GM18511 (cell line): ENCODE results near the gene GPR25.

Experiments used
- ATAC-seq: cut with Tn5 transposase; IDR thresholded peaks from one replicate; pipeline ENCODE4 v1.9.1; 2021; ENCODE audit warnings: mild to moderate bottlenecking, moderate library complexity; ENCODE audit not compliant: unreplicated experiment

The GPR25 gene, protein sequence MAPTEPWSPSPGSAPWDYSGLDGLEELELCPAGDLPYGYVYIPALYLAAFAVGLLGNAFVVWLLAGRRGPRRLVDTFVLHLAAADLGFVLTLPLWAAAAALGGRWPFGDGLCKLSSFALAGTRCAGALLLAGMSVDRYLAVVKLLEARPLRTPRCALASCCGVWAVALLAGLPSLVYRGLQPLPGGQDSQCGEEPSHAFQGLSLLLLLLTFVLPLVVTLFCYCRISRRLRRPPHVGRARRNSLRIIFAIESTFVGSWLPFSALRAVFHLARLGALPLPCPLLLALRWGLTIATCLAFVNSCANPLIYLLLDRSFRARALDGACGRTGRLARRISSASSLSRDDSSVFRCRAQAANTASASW

DNA sequence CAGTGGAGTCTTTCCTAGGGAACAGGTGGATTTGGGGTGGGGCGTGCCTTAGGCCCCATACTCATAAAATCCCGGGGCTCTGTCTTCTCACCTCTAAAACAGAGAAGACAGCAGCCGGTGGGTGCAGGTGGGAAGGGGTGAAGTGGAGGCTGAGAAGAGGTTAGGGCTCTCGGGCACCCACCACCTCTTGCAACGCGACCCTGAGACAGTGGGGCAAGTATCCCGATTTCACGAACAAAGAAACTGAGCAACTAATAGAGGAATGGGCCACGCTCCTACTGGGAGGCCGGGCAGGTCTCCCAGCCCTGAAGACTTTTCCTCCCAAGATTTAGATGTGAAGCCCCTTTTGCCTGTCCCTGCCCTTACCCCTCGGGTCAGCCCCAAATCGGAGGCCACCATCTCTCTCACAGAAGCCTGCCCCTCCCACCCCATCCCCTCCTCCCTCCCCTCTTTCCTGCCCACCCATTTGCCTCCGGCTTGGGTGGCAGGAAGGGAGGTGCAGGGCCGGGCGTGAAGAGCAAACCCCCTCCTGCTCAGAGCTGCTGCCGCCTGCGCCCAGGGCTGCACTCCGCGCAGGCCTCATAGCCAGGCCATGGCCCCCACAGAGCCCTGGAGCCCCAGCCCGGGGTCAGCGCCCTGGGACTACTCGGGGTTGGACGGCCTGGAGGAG lies at the start of gene GPR25:
TSS of gene GPR25 (plus strand) at position 536 of the 670 bp plus-strand sequence. CDS start at position 593, 57 bp downstream.
- ATAC-seq: no peak

DNA sequence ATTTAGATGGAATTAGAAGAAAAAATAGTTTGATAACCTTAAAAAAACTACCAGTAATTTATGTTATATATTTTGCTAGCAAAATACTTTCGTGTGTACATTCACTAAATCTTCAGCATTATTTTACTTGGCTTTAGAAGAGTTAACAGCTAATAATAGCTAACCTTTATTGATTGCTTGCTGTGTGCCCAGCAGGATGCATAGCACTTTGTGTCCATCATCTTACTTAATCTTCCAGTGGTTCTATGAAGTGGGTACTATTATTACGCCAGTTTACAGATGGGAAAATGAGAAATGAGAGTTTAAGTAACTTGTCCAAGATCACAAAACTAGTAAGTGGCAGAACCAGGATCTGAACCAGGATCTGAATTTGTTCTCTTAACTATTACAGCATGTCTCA lies 41.7 kb upstream of the GPR25 start:
- ATAC-seq: no peak

DNA sequence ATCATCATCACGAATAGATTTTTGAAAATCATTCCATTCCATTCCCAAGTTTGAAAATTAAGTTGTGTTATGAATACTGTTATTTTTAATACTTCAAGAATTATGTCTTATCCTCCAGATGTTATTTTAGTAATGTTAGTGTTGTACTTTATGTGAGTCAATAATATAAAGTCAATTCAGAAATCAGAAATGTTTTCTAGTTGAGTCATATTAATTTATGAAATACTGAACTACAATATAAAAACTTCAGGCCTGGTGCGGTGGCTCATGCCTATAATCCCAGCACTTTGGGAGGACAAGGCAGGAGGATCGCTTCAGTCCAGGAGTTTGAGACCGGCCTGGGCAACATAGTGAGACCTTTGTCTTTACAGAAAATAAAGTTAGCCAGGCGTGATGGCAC lies 38.4 kb upstream of the GPR25 start:
- ATAC-seq: no peak

DNA sequence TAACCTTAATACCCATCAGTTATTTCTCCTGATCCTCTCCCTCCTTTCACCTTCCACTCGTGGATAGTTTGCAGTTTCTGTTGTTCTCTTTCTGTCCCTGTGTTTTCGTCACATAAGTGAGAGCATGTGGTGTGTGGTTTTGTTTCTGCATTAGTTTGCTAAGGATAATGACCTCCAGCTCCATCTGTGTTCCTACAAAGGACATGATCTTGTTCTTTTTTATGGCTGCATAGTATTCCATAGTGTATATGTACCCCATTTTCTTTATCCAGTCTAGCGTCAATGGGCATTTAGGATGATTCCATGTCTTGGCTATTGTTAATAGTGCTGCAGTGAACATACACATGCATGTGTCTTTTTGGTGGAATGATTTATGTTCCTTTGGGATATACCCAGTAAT lies 36.6 kb upstream of the GPR25 start:
- no peak for ATAC-seq

DNA sequence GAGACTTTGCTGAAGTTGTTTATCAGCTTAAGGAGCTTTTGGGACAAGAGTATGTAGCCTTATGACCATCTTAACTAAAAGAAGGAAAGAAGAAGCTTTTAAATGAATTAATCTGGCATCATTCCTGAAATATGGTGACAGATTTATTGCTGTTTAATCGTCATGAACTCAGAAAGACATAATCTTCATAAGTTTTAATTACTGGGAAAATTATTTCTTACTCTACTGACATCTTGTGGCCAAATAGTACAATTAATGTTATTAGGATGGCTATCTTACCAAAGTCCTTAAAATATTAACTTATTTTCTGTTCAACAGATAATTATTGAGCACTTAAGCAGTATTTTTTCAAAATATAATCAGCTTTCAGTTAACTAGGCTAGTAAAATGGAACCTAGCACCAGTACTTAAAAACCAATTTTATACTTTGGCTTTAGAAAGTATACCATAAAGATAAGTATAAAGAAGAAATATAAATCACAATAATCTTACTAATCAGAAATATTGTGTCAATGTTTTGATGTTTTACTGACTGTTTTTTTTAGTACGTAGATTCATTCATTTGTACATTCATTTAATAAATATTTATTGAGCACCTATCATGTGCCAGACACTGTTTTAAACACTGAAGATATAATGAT lies 34.7 kb upstream of the GPR25 start:
- ATAC-seq: no peak

DNA sequence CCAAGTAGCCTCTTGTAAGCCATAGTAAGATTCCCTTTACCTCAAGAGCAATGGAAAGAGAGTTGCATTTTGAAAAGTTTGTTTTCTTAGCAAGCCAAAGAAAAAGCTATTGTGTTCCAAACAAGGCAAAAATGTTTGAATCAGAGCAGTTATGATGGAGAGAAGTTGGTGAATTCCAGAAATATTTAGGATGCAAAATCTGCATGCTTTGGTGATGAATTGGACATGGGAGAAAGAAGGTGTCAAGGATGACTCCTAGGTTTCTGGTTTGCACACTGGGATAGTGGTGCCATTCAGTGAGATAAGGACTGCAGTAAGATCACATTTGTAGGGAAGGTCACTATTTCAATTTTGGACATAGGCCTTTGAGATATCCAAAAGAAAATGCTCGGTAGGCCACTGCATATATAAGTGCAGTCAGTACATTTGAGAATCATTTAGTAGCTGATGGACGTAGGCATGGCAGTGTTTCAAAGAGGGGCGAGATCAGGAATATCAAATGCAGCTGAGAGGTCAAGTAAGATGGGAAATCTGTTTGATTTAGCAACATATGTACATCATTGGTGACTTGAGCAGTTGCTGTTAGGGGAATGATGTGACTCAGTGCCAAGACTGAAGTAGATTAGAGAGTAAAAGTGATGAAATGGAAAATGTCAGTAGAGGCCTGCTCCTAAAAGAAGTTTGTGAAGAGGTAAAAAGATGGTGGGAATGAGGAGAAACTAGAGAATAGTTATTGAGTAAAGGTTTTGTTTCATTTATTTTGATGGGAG lies 33.9 kb upstream of the GPR25 start:
- ATAC-seq: no peak

DNA sequence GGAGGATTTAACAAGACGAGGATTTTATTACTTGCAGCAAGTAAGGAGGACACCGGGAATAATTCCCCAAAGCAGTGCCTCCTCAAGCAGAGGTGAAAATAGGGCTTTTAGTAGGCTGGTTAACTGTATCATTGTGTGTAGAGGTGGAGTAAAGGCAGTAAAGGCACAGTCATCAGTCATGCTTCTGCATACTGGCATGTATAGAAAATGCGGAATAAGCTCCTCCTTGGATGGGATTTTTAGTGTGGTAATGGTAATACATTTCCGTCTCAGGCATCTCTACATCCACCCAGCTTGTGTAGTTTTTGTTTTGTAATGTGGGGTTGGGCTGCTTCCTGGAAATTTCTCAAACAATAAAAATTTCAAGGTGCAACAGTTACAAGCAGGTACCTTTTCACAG lies 27.4 kb upstream of the GPR25 start:
- ATAC-seq: no peak

DNA sequence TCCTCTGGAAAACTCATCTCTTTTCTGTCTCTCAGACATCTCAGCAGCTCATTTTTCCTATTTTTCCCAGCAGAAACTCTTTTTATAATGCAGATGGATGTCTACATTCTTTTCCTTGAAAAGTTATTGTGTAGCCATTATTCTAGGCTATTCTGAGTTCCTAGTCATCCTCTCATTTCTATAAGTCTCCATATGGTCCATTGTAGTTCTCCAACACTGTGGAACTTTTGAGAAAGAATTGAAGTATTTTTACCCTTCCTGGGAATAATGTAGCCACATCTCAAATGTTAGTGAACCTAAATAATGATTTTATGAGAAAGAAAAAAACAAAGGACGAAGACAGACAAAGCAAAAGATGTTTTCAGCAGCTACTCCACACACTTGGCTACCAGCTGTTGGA lies 26.4 kb upstream of the GPR25 start:
- no peak for ATAC-seq

DNA sequence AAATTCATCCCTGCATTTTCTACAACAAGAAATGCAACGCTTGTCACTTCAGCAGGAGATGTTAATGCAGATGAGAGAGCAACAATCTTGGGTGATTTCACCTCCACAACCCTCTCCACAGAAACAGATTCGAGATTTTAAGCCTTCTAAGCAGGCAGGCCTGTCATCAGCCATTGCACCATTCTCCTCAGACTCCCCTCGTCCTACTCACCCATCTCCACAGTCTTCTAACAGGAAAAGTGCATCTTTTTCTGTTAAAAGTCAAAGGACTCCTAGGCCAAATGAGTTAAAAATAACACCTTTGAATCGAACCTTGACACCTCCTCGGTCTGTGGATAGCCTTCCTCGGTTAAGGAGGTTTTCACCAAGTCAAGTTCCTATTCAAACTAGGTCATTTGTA lies 23.4 kb upstream of the GPR25 start:
- ATAC-seq: no peak

DNA sequence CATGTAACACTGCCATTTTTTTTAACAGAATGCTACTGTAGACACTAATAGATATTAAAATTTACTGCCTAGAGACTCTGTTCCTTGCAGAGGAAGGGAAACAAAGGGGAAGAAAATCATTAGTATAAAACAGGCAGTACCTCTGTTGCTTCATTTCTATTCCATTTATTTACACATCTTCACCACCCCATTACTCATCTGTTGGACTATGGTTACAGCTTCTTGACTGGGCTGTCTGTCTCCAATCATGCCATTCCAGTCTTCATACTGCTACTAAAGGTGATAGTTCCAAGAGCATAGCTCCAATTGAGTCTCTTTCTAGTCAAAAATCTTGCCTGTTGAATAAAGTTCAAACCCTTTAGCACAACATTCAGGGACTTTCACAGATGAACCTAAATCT lies 22.2 kb upstream of the GPR25 start:
- no peak for ATAC-seq

DNA sequence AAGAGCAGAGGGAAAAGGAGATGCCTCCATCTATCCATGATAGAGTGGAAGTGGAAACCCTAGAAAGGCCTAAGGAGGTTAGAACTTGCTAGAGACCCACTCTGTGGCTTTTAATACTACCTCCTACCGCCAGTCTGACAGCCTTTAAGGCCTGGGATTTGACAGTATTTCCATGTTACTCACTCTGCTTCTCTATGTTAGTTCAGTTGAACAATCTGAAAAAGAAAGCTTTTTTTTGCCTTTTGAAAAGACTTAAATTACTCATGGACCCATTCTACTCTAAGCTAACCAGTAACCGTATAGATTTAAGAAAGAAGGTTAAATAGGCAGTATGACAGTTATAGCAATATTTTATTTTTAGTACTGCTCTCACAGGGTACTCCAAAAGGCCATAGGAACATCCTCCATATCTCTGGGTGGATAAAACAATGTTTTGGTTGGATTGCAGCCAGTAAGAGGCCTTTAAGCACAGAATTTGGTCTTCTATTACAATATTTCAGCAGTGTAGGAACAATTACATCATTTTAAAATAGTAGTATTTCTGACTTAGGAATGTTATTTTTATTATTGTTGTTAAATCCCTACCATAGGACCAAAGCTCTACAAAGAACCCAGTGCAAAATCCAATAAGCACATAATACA lies 15.9 kb upstream of the GPR25 start:
- ATAC-seq: no peak

DNA sequence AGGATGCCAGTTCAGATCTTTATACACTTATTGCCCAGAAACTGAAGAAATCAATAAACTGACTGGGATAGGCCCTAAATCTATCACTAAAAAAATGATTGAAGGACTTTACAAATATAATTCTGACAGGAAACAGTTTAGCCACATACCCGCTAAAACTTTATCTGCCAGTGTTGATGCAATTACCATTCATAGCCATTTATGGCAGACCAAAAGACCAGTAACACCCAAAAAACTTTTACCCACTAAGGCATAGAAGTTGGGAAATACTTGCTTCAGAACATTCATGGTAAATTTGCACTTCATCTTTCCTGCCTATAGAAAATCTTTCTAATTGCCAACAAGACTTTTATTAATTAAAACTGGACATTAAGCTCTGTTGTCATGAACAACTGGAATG lies 15.0 kb upstream of the GPR25 start:
- no peak for ATAC-seq

DNA sequence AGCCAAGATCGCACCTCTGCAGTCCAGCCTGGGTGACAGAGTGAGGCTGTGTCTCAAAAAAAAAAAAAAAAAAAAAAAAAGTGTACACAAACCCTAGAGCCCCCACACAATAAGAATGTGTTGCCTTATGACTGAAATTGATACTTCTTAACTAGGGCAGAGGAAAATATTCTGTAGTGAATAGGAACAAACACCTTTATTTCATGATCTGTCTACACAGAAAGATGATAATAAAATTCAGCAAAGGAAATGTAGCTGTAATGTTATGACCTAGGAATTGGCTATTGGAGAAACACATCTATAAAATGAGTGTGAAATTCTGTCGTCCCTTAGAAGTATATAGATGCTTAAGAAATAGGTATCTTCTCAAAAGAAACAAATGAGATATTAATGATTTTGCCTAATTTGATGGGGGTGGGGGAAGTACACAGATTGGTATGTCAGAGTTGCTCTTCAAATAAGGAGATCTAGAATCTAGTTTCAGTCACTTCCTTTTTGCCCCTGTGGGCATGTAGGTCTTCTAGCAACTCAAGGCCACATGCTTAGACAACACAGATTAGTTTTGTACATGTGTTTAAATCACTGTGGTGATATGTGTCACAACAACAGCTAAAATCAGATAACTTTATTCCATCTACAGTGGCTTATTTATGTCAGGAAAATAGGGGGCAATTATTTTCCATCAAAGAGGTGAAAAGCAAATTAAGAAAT lies 10.7 kb upstream of the GPR25 start:
- no peak for ATAC-seq

DNA sequence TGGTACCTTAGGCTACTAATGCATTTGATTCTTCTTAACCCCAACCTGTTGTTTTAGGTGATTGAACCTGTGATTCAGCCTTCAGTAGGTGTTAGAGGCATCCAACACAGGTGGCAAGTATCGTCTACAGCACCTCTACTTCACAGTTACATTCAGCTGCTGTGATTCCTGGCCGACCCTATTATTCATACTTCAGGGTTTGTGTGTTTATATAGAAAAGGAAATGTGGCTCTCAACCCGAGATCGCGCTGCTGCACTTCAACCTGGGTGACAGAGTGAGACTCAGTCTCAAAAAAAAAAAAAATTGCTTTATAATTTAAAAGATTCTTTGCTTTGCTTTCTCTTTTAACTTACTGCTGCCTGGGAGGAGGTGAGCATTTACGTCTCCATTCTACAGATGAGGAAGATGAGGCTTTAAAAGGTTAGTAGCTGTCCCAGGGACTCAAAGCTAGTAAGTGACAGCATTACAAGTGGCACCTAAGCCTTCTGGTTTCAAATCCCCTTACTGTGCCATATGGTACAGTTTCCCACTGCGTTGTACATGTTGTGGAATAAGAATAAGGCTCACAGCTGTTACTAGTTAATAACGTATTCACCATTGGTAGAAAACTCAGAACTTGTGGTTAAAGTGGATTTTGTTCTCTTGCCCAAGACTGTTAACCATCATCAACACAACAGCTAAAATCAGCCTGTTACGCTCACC lies 9.9 kb upstream of the GPR25 start:
- ATAC-seq: no peak

DNA sequence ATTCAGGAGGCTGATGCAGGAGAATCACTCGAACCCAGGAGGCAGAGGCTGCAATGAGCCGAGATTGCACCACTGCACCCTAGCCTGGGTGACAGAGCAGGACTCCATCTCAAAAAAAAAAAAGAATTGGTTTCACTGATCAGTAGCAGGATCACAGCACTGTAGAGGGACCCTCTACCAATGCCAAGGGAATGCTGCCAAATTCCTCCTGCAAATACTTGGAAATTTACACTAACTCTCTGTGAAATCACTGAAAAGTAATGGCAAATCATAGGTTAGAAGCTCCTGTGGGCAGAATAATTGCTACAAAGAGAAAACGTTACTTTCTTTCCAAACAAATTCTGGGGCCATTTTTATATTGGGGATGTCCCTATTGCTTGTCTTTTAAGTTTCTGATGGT lies 6.7 kb upstream of the GPR25 start:
- no peak for ATAC-seq

DNA sequence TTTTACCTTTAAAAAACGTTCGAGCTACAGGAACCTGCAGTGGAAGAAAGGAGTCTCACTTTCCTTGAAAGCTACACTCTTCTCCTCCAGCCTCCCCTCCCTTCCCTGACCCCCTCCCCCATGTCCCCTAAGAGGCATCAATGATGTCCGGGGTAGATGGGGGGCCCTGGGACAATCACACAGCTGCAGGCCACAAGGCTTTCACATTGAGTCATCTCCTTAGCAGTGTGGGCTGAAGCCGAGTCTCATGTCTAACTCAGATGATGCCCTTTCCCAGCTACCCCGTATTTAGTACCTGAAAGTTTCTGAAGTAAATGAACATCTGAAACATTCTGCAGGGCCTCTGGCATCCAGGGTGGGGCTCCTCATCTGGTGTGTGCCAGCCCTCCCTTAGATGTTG lies 6.3 kb upstream of the GPR25 start:
- peak; percentile 88 for ATAC-seq

DNA sequence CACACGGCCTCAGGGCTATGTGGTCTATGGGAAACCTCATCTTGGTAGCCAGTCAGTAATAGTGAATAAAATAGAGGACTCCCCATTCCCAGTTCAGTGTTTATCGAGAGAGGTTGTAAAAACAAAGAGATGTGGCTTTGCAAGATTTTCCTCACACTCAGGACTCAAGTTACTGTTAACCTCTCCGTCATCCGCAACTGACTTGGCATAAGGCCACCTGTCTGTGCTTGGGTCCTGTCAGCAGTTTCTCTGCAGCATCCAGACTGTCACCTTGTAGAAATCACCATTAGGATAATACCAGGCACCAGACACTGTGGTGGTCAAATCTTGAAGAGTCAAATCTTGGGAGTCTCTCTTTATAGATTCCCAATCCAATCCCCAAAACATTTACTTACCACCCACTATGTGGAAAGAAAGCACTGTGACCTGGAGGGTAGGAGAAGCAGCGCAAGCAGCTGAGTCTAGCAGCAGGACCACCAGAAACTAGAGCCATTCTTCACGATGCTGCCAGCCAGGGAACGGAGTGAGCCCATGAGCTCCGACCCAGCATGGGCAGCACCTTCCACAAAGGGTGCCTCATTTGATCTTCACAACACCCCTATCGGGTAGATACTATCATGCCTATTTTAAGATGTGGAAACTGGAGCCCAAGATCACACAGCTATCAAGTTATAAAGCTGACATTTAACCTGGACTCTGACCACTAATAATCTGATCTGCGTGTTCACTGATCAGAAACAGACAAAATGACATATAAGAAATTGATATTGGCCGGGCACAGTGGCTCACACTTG lies 5.6 kb upstream of the GPR25 start:
- ATAC-seq: no peak

DNA sequence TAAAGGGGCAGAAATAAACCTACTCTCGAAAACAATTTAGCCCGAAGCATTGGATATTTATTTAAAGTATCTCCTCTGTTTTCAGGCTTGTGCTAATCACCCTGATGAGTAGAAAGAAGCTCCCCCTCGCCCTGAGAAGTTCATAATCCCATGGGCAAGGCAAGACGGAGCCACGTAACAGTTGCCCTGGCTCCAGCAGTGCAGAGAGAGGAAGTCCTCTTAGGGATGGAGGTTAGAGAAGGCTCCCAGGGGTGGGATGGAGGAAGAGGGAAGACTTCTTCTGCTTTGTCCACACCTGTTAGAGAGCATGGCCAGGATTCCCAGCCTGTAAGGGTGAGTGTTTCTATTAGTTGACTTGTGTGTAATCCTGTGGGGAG lies 3.4 kb upstream of the GPR25 start:
- ATAC-seq: no peak
